Transverse colon (tissue), 4 donors: ENCODE measurements around the gene AGPAT4. TPM values are rescaled to one million over a fixed set of nuclear protein-coding genes. Genes with fewer than 3 reads are reported as not detected.

Experiments
- DNase-seq: peaks from one replicate; pipeline ENCODE4 v3.0.0-alpha.2; 2019
- H3K27ac ChIP-seq, 4 donors: fragments of 200-600 bp; sonication (generic); 2 replicates each; pipeline ENCODE4 v1.5.1; 2016 to 2018; ENCODE audit warnings: inconsistent platforms in 4 of 4
- H3K27me3 ChIP-seq: fragments of 200-600 bp; sonication (generic); 2 replicates; pipeline ENCODE4 v1.5.1; 2017; ENCODE audit warnings: inconsistent platforms
- H3K36me3 ChIP-seq, 4 donors: fragments of 200-600 bp; sonication (generic); 2 replicates each; pipeline ENCODE4 v1.5.1; 2017 to 2019; ENCODE audit warnings: inconsistent platforms in 4 of 4
- H3K4me1 ChIP-seq, 4 donors: fragments of 200-600 bp; sonication (generic); 2 replicates each; pipeline ENCODE4 v1.5.1; 2017 to 2020; ENCODE audit warnings: inconsistent platforms in 4 of 4
- H3K4me3 ChIP-seq, 4 donors: fragments of 200-600 bp; sonication (generic); 1 replicate in 1 of 4; 2 replicates in 3 of 4; pipeline versions ENCODE4 v1.5.1 to v1.6.1; 2017 to 2019; ENCODE audit warnings: inconsistent platforms in 4 of 4
- H3K9me3 ChIP-seq, 2 donors: fragments of 200-600 bp; sonication (generic); 2 replicates each; pipeline ENCODE4 v1.5.1; 2017 to 2019; ENCODE audit warnings: inconsistent platforms in 2 of 2
- EP300 ChIP-seq: sonication (generic); formaldehyde crosslinking; IDR thresholded peaks from one replicate; pipeline ENCODE4 v1.6.1; 2017; ENCODE audit warnings: antibody characterized with exemption, low read depth
- POLR2A ChIP-seq: fragments of 450-650 bp; IDR thresholded peaks from one replicate; pipeline ENCODE4 v1.6.1; 2016; ENCODE audit warnings: antibody characterized with exemption, mild to moderate bottlenecking, moderate library complexity
- POLR2AphosphoS5 ChIP-seq, 3 donors: sonication (generic); formaldehyde crosslinking; IDR thresholded peaks; one replicate each; pipeline ENCODE4 v1.6.1; 2016; ENCODE audit warnings: antibody characterized with exemption in 3 of 3
- WGBS, 2 donors: methylation state at CpG; one replicate each; pipeline ENCODE4 v1.1.5; 2018; ENCODE audit warnings: low coverage in 1 of 2; 5-methylcytosine and 5-hydroxymethylcytosine counted together
- in situ Hi-C, 4 donors: fragments of 200-750 bp; cut with MboI; loops; one replicate each; pipeline versions ENCODE4 v1.15.0 to v1.15.1; 2017; ENCODE audit warnings: low sequenced_read_pairs in 3 of 4, low pct_ligation_motif_present in 1 of 4, low pct_unique_long_range_greater_than_20kb in 1 of 4
- intact Hi-C: fragments of 100-400 bp; cut with DNase I; formaldehyde crosslinking; loops from one replicate; pipeline ENCODE4 v1.15.1; 2023; ENCODE audit warnings: low total_unique reads
- total RNA-seq, 4 donors: library from RNA; depleted of rRNA; stranded (reverse); fragments of >200 nt; gene quantifications; one replicate each; pipeline ENCODE4 v1.1.0, GENCODE V29; 2016
- TF ChIP-seq, protein P1 (sequence below), 5 experiments: fragments of 200-600 bp in 3 of 5; fragments of 450-650 bp in 2 of 5; sonication (generic) in 3 of 5; IDR thresholded peaks; 1 replicate in 2 of 5; 2 replicates in 3 of 5; pipeline ENCODE4 v1.5.1; 2016 to 2017; ENCODE audit warnings: antibody characterized with exemption in 5 of 5, inconsistent platforms in 3 of 5, mild to moderate bottlenecking in 2 of 5, moderate library complexity in 1 of 5

AGPAT4 gene
- total RNA-seq, 4 donors from 2014 or later, result 2.2 to 6.4 (median 4.4) TPM

GRCh38 chr6:161254464-161255253 is 19.2 kb downstream of the AGPAT4 start:
- Histone ChIP-seq H3K27me3 (no peaks in the 10 kb centered on the region), H3K9me3 (no peaks in the 10 kb centered on the region), H3K4me1 (peaks cover 0 to 14% (median 4%) of the 10 kb centered on the region in 4 donors), H3K36me3 (no peaks in the 10 kb centered on the region), H3K27ac (peak overlapping the region; percentile 8 to 55 (median 34)), H3K4me3 (no peak overlapping the region)
- DNase-seq, result no peak
- intact Hi-C loops, result no loop called here
- in situ Hi-C loops, result no loop called here
- TF ChIP-seq, protein P1, sequence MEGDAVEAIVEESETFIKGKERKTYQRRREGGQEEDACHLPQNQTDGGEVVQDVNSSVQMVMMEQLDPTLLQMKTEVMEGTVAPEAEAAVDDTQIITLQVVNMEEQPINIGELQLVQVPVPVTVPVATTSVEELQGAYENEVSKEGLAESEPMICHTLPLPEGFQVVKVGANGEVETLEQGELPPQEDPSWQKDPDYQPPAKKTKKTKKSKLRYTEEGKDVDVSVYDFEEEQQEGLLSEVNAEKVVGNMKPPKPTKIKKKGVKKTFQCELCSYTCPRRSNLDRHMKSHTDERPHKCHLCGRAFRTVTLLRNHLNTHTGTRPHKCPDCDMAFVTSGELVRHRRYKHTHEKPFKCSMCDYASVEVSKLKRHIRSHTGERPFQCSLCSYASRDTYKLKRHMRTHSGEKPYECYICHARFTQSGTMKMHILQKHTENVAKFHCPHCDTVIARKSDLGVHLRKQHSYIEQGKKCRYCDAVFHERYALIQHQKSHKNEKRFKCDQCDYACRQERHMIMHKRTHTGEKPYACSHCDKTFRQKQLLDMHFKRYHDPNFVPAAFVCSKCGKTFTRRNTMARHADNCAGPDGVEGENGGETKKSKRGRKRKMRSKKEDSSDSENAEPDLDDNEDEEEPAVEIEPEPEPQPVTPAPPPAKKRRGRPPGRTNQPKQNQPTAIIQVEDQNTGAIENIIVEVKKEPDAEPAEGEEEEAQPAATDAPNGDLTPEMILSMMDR (IDR thresholded peaks at IDR 0.05), result no peak
- no peak for TF ChIP-seq POLR2AphosphoS5 (IDR thresholded peaks at IDR 0.05)
- WGBS, 2 donors, result 71 to 78% methylated on average over 13 to 17 of the region's 17 CpGs

- H3K4me3 ChIP-seq, result no peak overlapping the region
- intact Hi-C loops, result no loop called here
- H3K4me1 ChIP-seq, result peaks cover 0 to 14% (median 4%) of the 10 kb centered on the region in 4 donors
- no peaks in the 10 kb centered on the region for H3K36me3 ChIP-seq
- peak overlapping the region in 2 of 4 donors; percentile 15 to 54 for H3K27ac ChIP-seq
- in situ Hi-C loops, result no loop called here
- H3K9me3 ChIP-seq, result no peaks in the 10 kb centered on the region
- TF ChIP-seq, protein P1 (IDR thresholded peaks at IDR 0.05), result no peak
- TF ChIP-seq POLR2A (no peak), EP300 (no peak)
- H3K27me3 ChIP-seq, result no peaks in the 10 kb centered on the region
- no peak for DNase-seq
Observed at GRCh38 chr6:161254126-161254463, 19.8 kb downstream of the AGPAT4 start.

DNA sequence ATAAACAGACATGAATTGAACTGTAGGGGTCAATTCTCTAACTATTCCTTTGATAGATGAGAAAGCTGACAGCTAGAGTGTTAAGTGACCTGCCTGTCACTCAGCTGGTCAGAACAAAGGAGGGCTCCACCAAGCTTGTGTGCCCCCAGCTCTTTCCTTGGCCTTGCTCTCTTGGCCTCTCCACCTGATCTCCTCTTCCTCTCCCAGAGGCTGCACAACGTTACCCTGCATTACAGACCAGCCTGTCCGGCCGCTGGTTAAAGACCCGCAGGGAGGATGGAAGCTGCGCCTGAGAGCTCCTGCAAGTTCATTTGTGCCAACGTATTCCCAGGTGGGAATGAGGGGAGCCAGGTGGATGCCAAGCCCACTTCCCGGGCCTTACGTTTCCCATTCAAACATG is 22.5 kb downstream of the AGPAT4 start:
- no peaks in the 10 kb centered on the region for H3K36me3 ChIP-seq
- no peak for TF ChIP-seq POLR2A
- no peak for TF ChIP-seq POLR2AphosphoS5 (IDR thresholded peaks at IDR 0.05)
- TF ChIP-seq, protein P1 (IDR thresholded peaks at IDR 0.05), result no peak
- TF ChIP-seq EP300, result no peak
- DNase-seq, result no peak
- in situ Hi-C loops, result no loop called here
- no peak overlapping the region for H3K27ac ChIP-seq
- H3K4me3 ChIP-seq, result no peak overlapping the region
- WGBS, 2 donors, result 80 to 92% methylated on average over 2 to 8 of the region's 8 CpGs
- H3K27me3 ChIP-seq, result no peaks in the 10 kb centered on the region
- H3K4me1 ChIP-seq, result peaks cover 0 to 14% (median 4%) of the 10 kb centered on the region in 4 donors
- H3K9me3 ChIP-seq, result no peaks in the 10 kb centered on the region
- intact Hi-C loops, result no loop called here

DNA sequence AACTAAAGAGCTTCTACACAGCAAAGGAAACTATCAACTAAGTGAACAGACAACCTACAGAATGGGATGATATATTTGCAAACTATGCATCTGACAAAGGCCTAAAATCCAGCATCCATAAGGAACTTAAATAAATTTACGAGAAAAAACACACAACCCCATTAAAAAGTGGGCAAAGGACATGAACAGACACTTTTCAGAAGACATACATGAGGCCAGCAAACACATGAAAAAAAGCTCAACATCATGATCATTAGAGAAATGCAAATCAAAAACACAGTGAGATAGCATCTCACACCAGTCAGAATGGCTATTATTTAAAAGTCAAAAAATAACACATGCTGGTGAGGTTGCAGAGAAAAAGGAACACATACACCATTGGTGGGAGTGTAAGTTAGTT is 24.5 kb downstream of the AGPAT4 start:
- no peak overlapping the region for H3K27ac ChIP-seq
- no peak overlapping the region for H3K4me3 ChIP-seq
- DNase-seq, result no peak
- H3K4me1 ChIP-seq, result peaks cover 0 to 1% (median 0%) of the 10 kb centered on the region in 4 donors
- no peaks in the 10 kb centered on the region for H3K9me3 ChIP-seq
- no peaks in the 10 kb centered on the region for H3K36me3 ChIP-seq
- in situ Hi-C loops, result no loop called here
- WGBS, 2 donors, result 87 to 91% methylated on average over 1 of the region's 1 CpG
- intact Hi-C loops, result no loop called here
- TF ChIP-seq, protein P1 (IDR thresholded peaks at IDR 0.05), result no peak
- no peak for TF ChIP-seq EP300
- no peak for TF ChIP-seq POLR2A
- no peaks in the 10 kb centered on the region for H3K27me3 ChIP-seq
